HG02885 (cell line): ENCODE data around the gene CREM.
A peak's percentile ranks its signal among the peaks of the same experiment; 100 is the strongest.
"Not testable (repeated sequence)": the region's sequence is repeated elsewhere in the genome, so short reads cannot be mapped to it uniquely, and the experiment has no call there.

Source experiments
- ATAC-seq: cut with Tn5 transposase; IDR thresholded peaks from one replicate; pipeline ENCODE4 v1.9.1; 2021; ENCODE audit warnings: mild to moderate bottlenecking; ENCODE audit not compliant: unreplicated experiment, poor library complexity

CREM gene

DNA sequence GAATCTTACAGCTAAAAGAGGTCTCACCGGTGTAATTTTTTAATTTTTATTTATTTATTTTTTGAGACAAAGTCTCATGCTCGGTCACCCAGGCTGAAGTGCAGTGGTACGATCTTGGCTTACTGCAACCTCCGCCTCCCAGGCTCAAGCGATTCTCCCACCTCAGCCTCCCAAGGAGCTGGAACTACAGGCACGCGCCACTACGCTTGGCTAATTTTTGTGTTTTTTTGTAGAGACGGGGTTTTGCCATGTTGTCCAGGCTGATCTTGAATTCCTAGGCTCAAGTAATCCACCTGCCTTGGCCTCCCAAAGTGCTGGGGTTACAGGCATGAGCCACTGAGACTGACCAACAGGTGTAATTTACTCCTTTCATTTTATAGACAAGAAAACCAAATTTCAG is 90.3 kb downstream of the CREM start:
- not testable (repeated sequence) for ATAC-seq

DNA sequence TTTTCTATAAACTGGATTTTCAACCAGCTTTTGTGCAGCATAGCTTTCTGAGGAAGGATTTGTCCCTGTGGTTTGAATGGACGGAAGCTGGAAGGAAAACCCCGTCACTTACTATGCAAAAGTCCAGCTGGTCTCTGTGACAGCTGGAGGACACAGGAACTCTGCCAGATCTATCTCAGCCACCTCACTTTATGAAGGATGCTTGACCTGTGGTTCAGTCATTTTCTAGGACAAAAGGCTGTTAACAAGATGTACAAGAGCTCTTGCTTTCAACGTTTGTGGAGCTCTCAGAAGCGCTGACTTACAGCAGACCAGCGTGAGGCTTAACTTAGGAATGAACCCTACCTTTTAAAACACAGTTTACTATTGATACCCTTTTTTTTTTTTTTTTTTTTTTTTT is 90.8 kb downstream of the CREM start:
- ATAC-seq = no peak

- peak; percentile 81 for ATAC-seq
Measured at GRCh38 chr10:35218339-35218955, 91.8 kb downstream of the CREM start.

DNA sequence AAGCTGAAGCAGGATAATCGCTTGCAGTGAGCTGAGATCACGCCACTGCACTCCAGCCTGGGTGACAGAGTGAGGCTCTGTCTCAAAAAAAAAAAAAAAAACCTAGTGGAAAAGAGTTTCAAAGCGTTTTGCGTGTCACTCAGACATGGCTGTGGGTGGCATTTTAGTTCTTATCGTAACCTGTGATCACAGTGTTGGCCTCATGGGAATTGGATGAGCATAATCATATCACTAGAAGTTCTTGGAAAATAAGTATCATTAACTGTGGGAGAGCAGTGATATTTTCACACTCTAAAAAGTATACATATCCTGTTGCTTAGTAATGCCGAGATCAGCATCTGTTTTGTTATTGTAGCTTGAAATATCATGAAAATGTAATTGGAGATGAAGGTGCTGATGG is 92.6 kb downstream of the CREM start:
- no peak for ATAC-seq

DNA sequence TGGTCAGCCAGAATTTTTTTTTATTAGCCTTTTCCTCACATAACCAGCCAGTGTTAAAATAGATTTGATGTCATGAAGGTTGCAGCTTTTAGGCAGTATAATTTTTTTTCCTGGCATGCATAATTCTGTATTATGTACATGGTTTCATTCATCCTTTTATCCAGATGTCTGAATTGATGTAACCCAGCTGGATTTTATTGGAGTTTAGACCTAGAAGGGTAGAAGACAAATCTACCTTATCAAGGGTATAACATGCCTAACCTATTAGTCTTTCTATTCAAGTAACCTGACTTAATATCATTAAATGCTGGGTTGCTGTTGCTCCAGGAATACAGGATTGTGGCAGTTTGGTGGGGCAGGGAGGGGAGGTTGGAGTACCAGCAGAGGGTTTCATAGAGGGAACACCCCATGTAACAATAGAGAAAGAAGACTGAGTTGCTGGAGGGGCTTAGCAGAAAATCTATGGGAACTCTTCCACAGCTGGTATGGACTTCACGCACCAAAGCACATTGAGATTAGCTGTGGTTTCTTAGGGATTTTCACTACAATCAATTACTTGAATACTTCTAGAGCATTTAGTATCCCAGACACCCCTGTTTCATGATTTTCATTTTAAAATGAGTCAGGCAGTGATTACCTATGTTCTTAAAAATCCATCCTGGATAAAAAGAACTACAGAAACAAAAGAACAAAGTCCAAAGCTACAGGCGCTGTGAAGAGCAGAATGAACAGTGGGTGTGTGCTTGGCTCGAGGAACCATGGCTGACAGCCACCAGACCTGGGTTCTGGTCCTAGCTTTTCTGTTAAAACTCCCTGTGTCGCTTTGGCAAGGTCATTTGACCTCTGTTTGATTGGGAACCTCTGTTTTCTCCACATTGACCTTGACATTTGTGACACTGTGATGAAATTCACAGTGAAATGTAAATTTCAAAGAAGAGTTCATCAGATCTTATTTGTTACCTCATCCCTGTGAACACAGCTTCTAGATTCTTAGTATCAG is 93.5 kb downstream of the CREM start:
- no peak for ATAC-seq

DNA sequence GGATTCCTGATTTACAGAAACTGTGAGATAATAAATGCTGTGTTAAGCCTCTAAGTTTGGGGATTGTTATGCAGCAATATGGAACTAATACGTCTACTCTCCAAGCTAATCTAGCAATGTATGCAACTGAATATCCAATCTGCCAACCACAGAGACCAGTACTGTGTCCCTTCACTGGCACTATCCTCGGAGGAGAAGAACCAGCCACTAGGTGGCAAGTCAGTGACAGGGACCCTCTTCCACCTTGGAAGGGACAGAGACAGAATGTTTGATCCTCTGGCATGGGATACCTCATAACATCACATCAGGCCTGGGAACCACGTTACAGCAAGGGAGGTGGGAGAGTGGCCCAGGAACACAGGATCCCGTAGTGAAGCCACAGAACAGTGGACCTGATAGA is 96.4 kb downstream of the CREM start:
- ATAC-seq = no peak

GRCh38 chr10:35224045-35224740 is 97.5 kb downstream of the CREM start:
- no peak for ATAC-seq

- ATAC-seq = no peak
Measured at GRCh38 chr10:35225204-35225603, 98.6 kb downstream of the CREM start.

DNA sequence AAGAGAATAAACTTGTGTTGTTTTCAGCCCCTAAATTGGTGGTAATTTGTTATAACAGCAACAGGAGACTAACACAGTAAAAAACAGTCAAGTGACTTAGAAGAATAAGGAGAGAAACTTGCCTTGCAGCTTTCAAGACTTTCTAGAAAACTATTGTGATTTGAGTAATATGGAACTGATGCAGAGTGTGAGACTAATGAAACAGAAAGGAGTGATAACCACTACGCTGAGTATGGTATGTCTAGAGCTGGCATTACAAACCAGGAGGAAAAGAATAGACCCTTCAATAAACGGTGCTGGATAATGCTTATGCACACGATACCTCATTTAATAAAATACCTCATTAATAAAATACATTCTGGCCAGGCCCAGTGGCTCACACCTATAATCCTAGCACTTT is 99.9 kb downstream of the CREM start:
- no peak for ATAC-seq

DNA sequence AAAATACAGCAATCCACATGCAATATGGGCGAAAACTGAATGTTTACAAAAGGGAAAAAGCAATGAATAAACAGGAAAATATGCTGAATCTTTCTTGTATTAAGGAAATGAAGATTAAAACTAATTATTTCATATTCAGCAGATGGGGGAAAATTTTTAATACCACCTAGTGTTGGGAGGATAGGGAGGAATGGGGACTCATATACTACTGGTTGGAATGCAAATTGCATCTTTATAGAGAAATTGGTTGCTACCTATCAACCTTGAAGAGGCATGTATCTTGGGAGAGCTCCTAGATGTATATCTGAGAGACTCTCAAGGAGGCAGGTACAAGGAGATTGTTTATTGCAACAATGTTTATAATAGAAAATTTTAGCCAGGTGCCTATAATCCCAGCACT is 101.4 kb downstream of the CREM start:
- no peak for ATAC-seq

GRCh38 chr10:35231646-35232045 is 105.0 kb downstream of the CREM start:
- no peak for ATAC-seq

DNA sequence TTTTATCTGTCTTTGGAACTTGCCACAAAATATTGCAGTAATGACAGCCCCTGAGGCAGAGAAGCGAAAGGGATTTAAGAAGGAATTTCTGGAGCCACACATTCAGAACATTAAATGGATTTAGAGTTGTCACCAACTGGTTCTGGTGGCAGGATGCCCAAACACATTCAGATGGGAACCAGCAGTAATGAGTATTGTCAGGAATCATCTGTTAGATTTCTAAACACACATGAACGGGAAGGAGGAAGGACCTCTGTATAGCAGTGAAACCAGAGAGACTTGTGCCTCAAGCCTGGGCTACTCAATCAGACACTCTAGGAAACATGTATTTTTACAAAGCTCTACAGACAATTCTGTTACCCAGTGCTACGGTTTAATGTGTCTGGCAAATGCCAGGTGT is 105.9 kb downstream of the CREM start:
- no peak for ATAC-seq

DNA sequence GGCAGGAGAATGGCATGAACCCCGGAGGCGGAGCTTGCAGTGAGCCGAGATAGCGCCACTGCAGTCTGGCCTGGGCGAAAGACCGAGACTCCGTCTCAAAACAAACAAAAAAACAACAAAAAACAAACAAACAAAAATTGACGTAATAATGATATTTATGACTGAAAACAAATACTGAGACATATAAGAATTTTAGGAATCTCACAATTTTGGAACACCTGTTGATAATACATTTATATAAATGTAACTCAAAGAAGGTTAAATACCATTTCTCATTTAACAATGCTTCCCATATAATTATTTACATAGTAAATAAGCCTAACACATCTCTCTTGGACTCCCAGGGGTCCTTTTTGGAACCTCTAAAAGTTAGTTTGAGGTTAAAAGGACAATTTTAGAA is 107.4 kb downstream of the CREM start:
- ATAC-seq = no peak

DNA sequence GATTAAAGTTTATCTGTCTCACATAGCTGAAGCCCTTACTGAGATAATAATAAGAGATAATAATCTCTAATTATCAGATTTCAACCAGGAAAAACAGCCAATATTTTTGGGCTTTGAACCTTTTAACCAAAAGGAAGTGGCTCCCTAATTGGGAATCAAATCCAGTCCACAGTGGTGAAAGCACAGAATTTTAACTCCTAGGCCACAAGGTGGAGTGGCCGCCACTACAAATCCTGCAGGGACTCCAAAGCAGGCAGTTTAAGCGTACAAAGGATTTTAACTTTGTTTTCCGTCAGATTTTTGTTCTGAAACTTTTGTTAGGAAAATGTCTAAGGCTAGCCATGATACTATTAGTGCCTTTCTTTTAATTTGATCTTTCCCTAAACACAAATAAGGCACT is 110.1 kb downstream of the CREM start:
- ATAC-seq = no peak

DNA sequence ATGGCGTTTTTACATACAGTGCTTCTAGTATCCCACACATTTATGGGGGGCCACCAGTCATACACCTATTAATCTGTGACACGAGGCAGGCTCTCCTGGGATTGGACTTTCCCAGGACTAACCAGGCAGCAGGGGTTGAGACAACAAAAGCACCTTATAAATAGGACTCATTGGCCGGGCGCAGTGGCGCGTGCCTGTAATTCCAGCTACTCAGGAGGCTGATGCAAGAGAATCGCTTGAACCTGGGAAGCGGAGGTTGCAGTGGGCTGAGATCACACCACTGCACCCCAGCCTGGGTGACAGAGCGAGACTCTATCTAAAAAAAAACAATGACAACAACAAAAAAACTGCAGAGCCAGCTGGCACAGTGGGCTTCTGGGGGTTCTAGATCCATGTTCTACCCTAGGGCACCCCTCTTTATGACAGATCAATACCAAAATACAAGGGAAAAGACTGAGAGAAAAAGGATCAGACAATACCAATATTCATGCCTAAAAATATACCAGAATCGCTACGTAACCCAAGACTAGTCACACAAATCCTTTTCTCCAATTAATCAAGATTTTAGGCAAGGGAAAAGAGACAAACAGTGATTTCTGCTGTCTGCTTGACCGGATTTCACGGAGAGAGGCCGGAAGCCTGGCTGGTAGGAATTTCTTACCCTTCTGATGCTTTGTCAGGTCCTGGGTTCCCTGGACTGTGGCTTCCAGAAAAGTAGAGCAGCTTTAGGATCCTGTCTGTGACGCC is 111.3 kb downstream of the CREM start:
- ATAC-seq = no peak

GRCh38 chr10:35244549-35244948 is 117.9 kb downstream of the CREM start:
- ATAC-seq = no peak

DNA sequence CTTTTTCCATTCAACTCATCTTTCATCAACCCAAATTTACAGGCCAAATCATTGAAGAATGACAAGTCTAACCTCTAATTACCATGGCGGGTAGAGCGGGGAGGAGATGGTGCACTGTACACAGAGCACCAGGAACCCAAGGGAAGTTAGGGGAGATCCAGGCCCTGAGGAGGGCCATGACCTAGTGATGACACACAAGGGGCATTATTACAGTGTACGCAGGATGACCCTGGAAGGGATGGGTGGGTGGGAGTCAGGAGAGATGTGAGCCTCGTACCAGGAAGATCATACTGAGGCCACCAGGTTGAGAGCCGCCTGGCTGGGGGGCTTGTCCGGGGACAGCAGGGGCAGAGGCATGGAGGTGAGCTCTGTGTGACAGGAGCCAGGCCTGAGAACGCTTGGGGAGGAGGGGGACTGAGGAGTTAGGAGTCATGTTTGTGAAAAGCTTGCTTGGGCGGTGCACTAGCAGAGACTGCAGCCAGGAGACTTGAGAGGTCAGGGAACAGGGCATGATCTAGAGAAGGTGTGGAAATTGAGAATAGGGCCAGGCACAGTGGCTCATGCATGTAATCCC is 120.2 kb downstream of the CREM start:
- no peak for ATAC-seq

GRCh38 chr10:35251373-35252100 is 124.9 kb downstream of the CREM start:
- ATAC-seq = no peak
